Trophoblast cell (in vitro differentiated cells and primary cell): ENCODE results near the gene RANBP9.

ENCODE experiments used
- DNase-seq, 2 donors: peaks; one replicate each; pipeline ENCODE4 v3.0.0-alpha.2; 2016
- H2AFZ ChIP-seq: 2 replicates; pipeline ENCODE4 v1.6.1; 2013; ENCODE audit warnings: low read length, moderate library complexity, mild to moderate bottlenecking; ENCODE audit not compliant: insufficient read depth, poor library complexity
- H2AK5ac ChIP-seq: 2 replicates; pipeline ENCODE4 v1.6.1; 2013; ENCODE audit warnings: mild to moderate bottlenecking, low read length
- H2BK120ac ChIP-seq: 2 replicates; pipeline ENCODE4 v1.6.1; 2013; ENCODE audit warnings: low read length, mild to moderate bottlenecking, moderate library complexity; ENCODE audit not compliant: insufficient read depth, poor library complexity
- H2BK12ac ChIP-seq: 2 replicates; pipeline ENCODE4 v1.6.1; 2013; ENCODE audit warnings: mild to moderate bottlenecking, low read length, moderate library complexity
- H2BK5ac ChIP-seq: 2 replicates; pipeline ENCODE4 v1.6.1; 2013; ENCODE audit warnings: low read length, low read depth, moderate library complexity, mild to moderate bottlenecking; ENCODE audit not compliant: poor library complexity
- H3K14ac ChIP-seq: 2 replicates; pipeline ENCODE4 v1.6.1; 2013; ENCODE audit warnings: mild to moderate bottlenecking, low read length
- H3K18ac ChIP-seq: 2 replicates; pipeline ENCODE4 v1.6.1; 2013; ENCODE audit warnings: mild to moderate bottlenecking, low read length
- H3K23ac ChIP-seq: 2 replicates; pipeline ENCODE4 v1.6.1; 2013; ENCODE audit warnings: low read length
- H3K27ac ChIP-seq: 2 replicates; pipeline ENCODE4 v1.5.1; 2013; ENCODE audit warnings: low read depth, mild to moderate bottlenecking, inconsistent platforms, low read length, moderate library complexity
- H3K27me3 ChIP-seq: 2 replicates; pipeline ENCODE4 v1.6.1; 2013; ENCODE audit warnings: inconsistent platforms, mild to moderate bottlenecking, low read length, moderate library complexity; ENCODE audit not compliant: insufficient read depth
- H3K36me3 ChIP-seq, 2 experiments: 1 replicate in 1 of 2; 2 replicates in 1 of 2; pipeline ENCODE4 v1.6.1; 2013; ENCODE audit warnings: low read length in 2 of 2, mild to moderate bottlenecking in 2 of 2, moderate library complexity in 1 of 2; ENCODE audit not compliant: insufficient read depth in 2 of 2, control insufficient read depth in 1 of 2
- H3K4ac ChIP-seq: 2 replicates; pipeline ENCODE4 v1.6.1; 2013; ENCODE audit warnings: low read depth, mild to moderate bottlenecking, low read length, moderate library complexity
- H3K4me1 ChIP-seq, 2 experiments: 1 replicate in 1 of 2; 2 replicates in 1 of 2; pipeline ENCODE4 v1.6.1; 2013; ENCODE audit warnings: low read length in 2 of 2, mild to moderate bottlenecking in 2 of 2, moderate library complexity in 1 of 2; ENCODE audit not compliant: insufficient read depth in 2 of 2, control insufficient read depth in 1 of 2
- H3K4me2 ChIP-seq: 2 replicates; pipeline ENCODE4 v1.6.1; 2013; ENCODE audit warnings: inconsistent platforms, mild to moderate bottlenecking, low read length, moderate library complexity
- H3K4me3 ChIP-seq: 2 replicates; pipeline ENCODE4 v1.5.1; 2013; ENCODE audit warnings: mild to moderate bottlenecking, low read depth, low read length, inconsistent platforms
- H3K79me1 ChIP-seq: one replicate; pipeline ENCODE4 v1.6.1; 2013; ENCODE audit warnings: low read length
- H3K79me2 ChIP-seq: 2 replicates; pipeline ENCODE4 v1.6.1; 2013; ENCODE audit warnings: low read length, mild to moderate bottlenecking; ENCODE audit not compliant: control insufficient read depth, insufficient read depth, poor library complexity
- H3K9ac ChIP-seq: 2 replicates; pipeline ENCODE4 v1.6.1; 2013; ENCODE audit warnings: mild to moderate bottlenecking, low read length
- H3K9me3 ChIP-seq: 2 replicates; pipeline ENCODE4 v1.6.1; 2013; ENCODE audit warnings: low read depth, mild to moderate bottlenecking, control low read depth, inconsistent platforms, low read length; ENCODE audit not compliant: insufficient read depth
- H4K12ac ChIP-seq: 2 replicates; pipeline ENCODE4 v1.6.1; 2013; ENCODE audit warnings: low read depth, mild to moderate bottlenecking, low read length, moderate library complexity
- H4K8ac ChIP-seq: 2 replicates; pipeline ENCODE4 v1.6.1; 2013; ENCODE audit warnings: low read depth, mild to moderate bottlenecking, low read length, moderate library complexity
- H4K91ac ChIP-seq: one replicate; pipeline ENCODE4 v1.6.1; 2013; ENCODE audit warnings: low read depth, mild to moderate bottlenecking, low read length, moderate library complexity
- WGBS: extraction: QIAGEN DNeasy Blood & Tissue Kit; methylation state at CpG from one replicate; pipeline ENCODE4 v1.1.7; 2013; ENCODE audit warnings: missing lambda C conversion rate; ENCODE audit not compliant: insufficient read length, insufficient coverage; ENCODE audit errors: extremely low coverage; 5-methylcytosine and 5-hydroxymethylcytosine counted together

RANBP9 gene

DNA sequence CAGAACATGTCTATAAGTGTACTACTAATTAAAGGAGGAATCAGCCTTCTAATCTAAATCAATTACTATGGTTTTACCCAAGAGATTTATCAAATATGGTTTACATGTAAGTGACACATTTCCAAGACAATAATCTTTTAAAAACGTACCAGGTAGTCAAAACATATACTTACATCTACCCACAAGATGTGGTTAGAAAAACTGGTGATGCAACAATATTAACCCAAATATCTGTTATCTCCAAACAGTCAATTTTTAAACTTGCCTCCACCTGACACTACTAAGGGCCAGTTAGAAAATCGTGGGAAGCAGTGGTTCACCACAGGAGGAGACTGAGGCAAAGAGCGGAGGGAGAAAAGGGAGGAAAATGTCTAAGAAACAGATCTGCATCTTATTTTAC, 68.5 kb downstream of the RANBP9 start:
- no peak overlapping the region for H4K12ac ChIP-seq
- H2BK12ac ChIP-seq: no peak overlapping the region
- peaks cover 9 to 13% of the 10 kb centered on the region in 2 experiments for H3K36me3 ChIP-seq
- H2BK120ac ChIP-seq: no peak overlapping the region
- no peak overlapping the region for H3K9ac ChIP-seq
- H3K14ac ChIP-seq: no peak overlapping the region
- H3K79me2 ChIP-seq: no peaks in the 10 kb centered on the region
- H3K9me3 ChIP-seq: no peaks in the 10 kb centered on the region
- H3K79me1 ChIP-seq: no peaks in the 10 kb centered on the region
- H3K27ac ChIP-seq: no peak overlapping the region
- H2AFZ ChIP-seq: no peak overlapping the region
- H3K4me1 ChIP-seq: no peaks in the 10 kb centered on the region
- H2BK5ac ChIP-seq: no peak overlapping the region
- no peak overlapping the region for H4K8ac ChIP-seq
- no peak overlapping the region for H2AK5ac ChIP-seq
- no peak overlapping the region for H3K4me2 ChIP-seq
- WGBS: no CpG with 5 or more reads among the region's 3 CpGs
- no peak overlapping the region for H3K4ac ChIP-seq
- no peaks in the 10 kb centered on the region for H3K27me3 ChIP-seq
- no peak overlapping the region for H3K23ac ChIP-seq
- no peak overlapping the region for H3K4me3 ChIP-seq
- H4K91ac ChIP-seq: no peak overlapping the region
- H3K18ac ChIP-seq: no peak overlapping the region
- no peak for DNase-seq

DNA sequence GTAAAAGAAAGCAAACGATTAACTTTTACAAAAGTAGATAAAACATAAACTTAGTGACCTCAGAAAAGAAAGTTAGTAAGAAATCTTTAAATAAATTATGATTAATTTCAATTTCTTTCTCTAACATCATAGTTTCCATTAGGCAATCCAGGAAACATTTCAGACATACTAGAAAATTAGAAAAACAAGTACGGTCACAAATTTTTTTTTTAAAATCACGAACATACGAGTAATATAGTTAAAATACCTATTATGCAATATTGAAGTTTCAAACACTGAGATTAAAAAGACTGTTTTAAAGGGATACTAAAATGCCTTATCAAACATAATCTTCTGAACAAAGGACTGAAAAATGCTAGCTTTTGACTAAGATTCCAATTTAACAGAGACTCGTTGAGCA, 70.3 kb downstream of the RANBP9 start:
- no peaks in the 10 kb centered on the region for H3K27me3 ChIP-seq
- H2BK12ac ChIP-seq: no peak overlapping the region
- H3K23ac ChIP-seq: no peak overlapping the region
- no peaks in the 10 kb centered on the region for H3K4me1 ChIP-seq
- no peak overlapping the region for H3K27ac ChIP-seq
- DNase-seq: peak in 1 of 2 donors; percentile 43
- no peak overlapping the region for H2BK5ac ChIP-seq
- no peak overlapping the region for H4K91ac ChIP-seq
- no CpG with 5 or more reads among the region's 5 CpGs for WGBS
- peaks cover 7 to 12% of the 10 kb centered on the region in 2 experiments for H3K36me3 ChIP-seq
- no peaks in the 10 kb centered on the region for H3K79me2 ChIP-seq
- H3K4me2 ChIP-seq: no peak overlapping the region
- H2AK5ac ChIP-seq: no peak overlapping the region
- H4K8ac ChIP-seq: no peak overlapping the region
- no peak overlapping the region for H3K4ac ChIP-seq
- no peak overlapping the region for H3K14ac ChIP-seq
- H3K18ac ChIP-seq: no peak overlapping the region
- no peak overlapping the region for H2AFZ ChIP-seq
- no peaks in the 10 kb centered on the region for H3K9me3 ChIP-seq
- H3K4me3 ChIP-seq: no peak overlapping the region
- no peak overlapping the region for H3K9ac ChIP-seq
- H4K12ac ChIP-seq: no peak overlapping the region
- no peak overlapping the region for H2BK120ac ChIP-seq
- H3K79me1 ChIP-seq: no peaks in the 10 kb centered on the region

DNA sequence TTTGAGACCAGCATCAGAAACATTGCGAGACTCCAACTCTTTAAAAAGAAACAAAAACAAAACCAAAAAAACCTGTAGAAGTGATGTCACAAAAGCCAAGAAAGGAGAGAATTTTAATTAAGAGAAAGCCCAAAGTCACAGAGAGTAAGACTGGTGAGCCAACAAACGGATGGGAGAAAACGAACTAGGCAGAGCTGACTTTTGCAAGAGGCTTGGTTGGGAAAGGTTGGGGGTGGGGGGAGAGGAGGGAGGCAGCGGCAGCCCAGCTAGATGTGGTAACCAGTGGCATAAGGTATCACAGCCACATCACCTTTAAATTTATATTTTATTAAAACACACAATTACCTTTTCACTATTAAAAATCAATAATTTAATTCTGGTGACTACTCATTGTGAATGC, 73.0 kb downstream of the RANBP9 start:
- Histone ChIP-seq H3K27ac (no peak overlapping the region), H3K23ac (no peak overlapping the region), H3K27me3 (no peaks in the 10 kb centered on the region), H2BK120ac (no peak overlapping the region), H3K18ac (no peak overlapping the region), H3K79me2 (no peaks in the 10 kb centered on the region), H2BK12ac (no peak overlapping the region), H2AK5ac (no peak overlapping the region), H4K12ac (no peak overlapping the region), H3K4me2 (no peak overlapping the region), H3K9me3 (no peaks in the 10 kb centered on the region), H3K36me3 (peaks cover 4 to 10% of the 10 kb centered on the region in 2 experiments), H4K91ac (no peak overlapping the region), H2AFZ (no peak overlapping the region), H3K14ac (no peak overlapping the region), H3K4ac (no peak overlapping the region), H3K9ac (no peak overlapping the region), H4K8ac (no peak overlapping the region), H2BK5ac (no peak overlapping the region), H3K4me1 (no peaks in the 10 kb centered on the region), H3K79me1 (no peaks in the 10 kb centered on the region), H3K4me3 (no peak overlapping the region)
- DNase-seq: no peak
- WGBS: no CpG with 5 or more reads among the region's 4 CpGs

DNA sequence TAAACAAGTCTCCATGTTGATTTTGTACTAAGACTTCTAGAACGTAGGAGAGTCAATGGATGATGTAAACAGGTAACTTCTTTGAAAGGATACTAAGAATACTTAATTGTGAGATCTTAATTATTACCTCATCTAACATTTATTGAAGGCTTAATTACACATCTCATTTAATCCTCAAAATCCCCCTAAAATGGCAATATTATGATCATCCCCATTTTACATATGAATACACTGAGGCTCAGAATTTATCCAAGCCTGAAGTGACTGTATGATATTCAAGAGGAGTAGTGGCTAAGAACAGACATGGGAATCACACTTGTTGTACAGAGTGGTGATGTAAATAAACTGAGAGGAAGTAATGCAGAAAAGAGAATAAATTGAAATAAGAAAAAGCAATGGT, 73.6 kb downstream of the RANBP9 start:
- Histone ChIP-seq H3K9ac (no peak overlapping the region), H2AK5ac (no peak overlapping the region), H3K4me2 (no peak overlapping the region), H4K91ac (no peak overlapping the region), H4K12ac (no peak overlapping the region), H4K8ac (no peak overlapping the region), H2BK12ac (no peak overlapping the region), H3K23ac (no peak overlapping the region), H2BK120ac (no peak overlapping the region), H3K18ac (no peak overlapping the region), H3K79me2 (no peaks in the 10 kb centered on the region), H3K27ac (no peak overlapping the region), H3K79me1 (no peaks in the 10 kb centered on the region), H3K27me3 (no peaks in the 10 kb centered on the region), H3K36me3 (peaks cover 4 to 10% of the 10 kb centered on the region in 2 experiments), H3K9me3 (no peaks in the 10 kb centered on the region), H3K4me3 (no peak overlapping the region), H2BK5ac (no peak overlapping the region), H3K4ac (no peak overlapping the region), H3K14ac (no peak overlapping the region), H2AFZ (no peak overlapping the region), H3K4me1 (no peaks in the 10 kb centered on the region)
- DNase-seq: no peak
- WGBS: no CpG with 5 or more reads among the region's 1 CpG
